LNCAP (cell line): ENCODE measurements around the gene CACNA1C.

Source experiments
- CTCF ChIP-seq: fragments of 450-650 bp; IDR thresholded peaks from 2 replicates; pipeline ENCODE4 v1.5.1; 2017; ENCODE audit warnings: mild to moderate bottlenecking

Gene CACNA1C

GRCh38 chr12:2375871-2376270 lies 323.1 kb downstream of the CACNA1C start:
- no peak for TF ChIP-seq CTCF

- no peak for TF ChIP-seq CTCF
Measured at GRCh38 chr12:2376908-2377657, 324.3 kb downstream of the CACNA1C start.

- TF ChIP-seq CTCF = no peak
Measured at GRCh38 chr12:2378835-2379330, 326.1 kb downstream of the CACNA1C start.

- no peak for TF ChIP-seq CTCF
Measured at GRCh38 chr12:2380946-2381345, 328.2 kb downstream of the CACNA1C start.

GRCh38 chr12:2382370-2383155 lies 329.8 kb downstream of the CACNA1C start:
- TF ChIP-seq CTCF = no peak

- TF ChIP-seq CTCF = no peak
Measured at GRCh38 chr12:2383325-2384028, 330.7 kb downstream of the CACNA1C start.

- no peak for TF ChIP-seq CTCF
Measured at GRCh38 chr12:2384029-2384386, 331.2 kb downstream of the CACNA1C start.
